ENCODE data around the gene FTO.

The FTO gene

DNA sequence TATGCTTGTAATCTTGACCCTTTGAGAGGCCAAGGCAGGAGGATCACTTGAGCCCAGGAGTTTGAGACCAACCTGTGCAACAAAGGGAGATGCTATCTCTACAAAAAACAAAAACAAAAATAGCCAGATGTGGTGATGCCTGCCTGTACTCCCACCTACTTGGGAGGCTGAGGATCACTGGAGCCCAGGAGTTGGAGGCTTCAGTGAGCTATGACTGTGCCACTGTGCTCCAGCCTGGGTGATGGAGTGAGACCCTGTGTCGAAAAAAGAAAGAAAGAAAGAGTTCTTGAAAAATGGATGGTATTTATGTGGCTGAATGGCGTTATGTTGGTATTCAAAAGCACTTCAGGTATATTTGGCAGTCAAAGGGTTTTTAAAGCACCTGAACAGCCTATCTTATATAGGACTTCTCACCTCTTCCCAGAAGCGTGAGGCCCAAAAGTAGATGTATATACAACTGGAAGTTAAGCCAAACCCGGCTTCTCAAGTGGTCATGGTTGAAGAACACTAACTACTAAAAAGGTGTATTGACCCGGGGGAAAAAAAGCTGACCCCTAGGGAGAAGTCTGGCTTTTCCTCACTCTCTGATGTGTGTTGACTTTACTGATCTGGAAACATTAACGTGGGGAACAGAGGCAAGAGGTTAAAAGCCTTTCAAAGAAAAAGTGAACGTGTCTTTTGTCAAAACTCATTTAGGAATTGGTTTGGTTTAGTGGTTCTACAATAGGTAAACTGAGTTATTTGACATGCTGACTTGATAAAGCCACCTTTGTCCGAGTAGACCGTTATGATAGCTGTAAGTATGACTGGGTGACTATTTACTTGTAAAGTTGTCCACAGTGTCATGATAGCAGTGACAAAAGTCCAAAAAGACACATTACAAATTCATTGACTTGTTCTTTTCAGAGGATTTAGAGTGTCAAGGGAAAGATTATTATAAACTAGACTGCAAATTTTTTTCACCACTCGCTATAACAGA, 399.2 kb downstream of the FTO start:
- no peak for DNase-seq

DNA sequence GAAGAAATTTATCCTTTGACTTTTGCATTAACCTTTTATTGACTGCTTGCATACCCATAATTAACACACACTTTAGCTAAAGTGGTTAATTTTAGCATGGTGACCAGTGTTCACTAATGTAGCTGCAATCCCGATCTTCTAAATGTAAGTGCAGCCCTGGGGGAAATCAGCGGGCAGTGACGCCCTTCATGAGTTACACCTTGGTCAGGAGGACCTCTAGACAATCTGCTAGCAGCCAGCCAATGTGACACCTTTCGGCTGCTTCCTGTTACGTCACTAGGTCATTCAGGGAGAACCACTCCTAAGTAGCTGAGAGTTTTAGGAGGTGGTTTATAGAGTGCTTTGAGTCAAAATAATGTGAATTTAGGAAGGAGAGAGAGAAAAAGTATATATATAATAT, 402.1 kb downstream of the FTO start:
- no peak for DNase-seq

GRCh38 chr16:54107583-54108202, 403.7 kb downstream of the FTO start:
- no peak for DNase-seq

GRCh38 chr16:54110016-54110981, 406.3 kb downstream of the FTO start:
- DNase-seq: no peak

DNA sequence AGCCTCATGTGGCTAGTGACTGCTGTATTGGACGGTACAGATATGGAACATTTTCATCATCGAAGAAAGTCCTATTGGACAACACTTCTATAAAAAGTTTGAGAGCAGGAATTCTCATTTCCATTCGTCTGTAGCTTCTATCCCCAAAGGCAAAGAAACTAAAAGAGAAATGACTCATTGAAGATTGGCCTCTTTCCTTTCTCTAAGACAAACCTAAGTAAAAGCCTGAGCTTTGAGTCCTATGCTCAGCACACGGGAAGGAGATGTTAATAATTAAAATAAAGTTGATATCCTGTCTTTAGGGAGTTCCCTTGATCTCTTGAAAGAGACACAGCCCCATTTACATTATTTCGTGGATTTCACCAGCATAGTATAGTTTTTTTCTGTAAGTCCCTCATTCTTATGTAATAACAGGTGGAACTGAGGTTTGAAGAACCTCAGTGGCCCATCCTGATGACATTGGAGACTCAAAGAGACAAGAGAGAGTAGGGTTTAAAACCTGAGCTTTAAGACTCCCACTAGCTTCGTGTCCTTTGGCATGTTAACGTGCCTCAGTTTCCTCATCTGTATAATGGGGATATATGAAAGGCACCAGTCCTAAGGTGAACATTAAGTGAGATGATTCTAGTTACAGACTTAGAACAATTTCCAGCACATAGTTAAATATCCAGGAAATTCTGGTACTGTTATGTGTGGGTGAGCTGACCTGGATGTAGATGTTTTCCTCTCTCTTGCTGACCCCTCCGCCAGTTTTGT, 408.7 kb downstream of the FTO start:
- no peak for DNase-seq

DNA sequence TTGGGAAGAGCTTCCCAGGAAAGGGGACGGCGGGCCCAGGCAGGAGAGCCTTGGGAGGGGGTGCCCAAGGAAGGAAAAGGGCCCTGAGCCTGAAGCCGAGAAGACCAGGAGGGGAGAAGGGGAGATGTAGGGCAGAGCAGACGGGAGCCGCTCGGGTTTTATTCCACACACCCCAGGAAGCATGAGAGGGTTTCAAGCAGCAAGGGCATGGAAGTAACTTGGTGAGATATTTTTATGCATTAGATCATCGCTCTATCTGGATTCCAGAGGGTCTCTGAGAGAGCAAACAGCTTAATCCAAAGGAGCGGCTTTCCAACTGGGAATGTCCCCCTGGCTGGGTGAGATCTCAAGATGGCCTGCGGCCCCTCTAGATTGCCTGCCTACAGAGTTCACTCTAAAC, 411.6 kb downstream of the FTO start:
- DNase-seq: no peak

DNA sequence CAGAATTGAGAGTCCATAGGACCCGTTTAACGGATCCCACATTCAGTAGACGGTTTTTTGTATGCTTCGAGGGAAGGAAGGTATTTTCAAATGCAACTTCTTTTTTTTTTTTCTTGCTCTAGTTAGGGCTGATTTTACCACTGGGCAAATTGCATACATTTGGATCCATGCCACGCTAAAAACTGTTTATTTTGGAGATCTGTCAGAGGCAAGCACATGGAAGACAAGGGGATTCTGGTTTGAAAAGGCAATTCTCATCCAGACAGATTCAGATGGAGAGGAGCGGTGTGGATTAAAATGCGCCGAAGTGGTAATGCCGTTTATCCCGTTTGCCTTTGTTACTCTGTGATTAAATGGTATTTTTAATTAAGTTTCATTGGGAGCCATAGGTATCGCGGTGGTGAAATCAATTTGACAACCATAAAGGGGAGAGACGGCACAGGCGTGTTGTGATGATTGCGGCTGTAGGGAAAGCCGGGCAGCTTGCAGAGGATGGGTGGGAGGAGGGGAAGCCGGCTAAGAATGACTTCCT, 412.2 kb downstream of the FTO start:
- DNase-seq: no peak

- DNase-seq: no peak
These were observed 414.9 kb downstream of the FTO start for GRCh38 chr16:54118846-54119245.

DNA sequence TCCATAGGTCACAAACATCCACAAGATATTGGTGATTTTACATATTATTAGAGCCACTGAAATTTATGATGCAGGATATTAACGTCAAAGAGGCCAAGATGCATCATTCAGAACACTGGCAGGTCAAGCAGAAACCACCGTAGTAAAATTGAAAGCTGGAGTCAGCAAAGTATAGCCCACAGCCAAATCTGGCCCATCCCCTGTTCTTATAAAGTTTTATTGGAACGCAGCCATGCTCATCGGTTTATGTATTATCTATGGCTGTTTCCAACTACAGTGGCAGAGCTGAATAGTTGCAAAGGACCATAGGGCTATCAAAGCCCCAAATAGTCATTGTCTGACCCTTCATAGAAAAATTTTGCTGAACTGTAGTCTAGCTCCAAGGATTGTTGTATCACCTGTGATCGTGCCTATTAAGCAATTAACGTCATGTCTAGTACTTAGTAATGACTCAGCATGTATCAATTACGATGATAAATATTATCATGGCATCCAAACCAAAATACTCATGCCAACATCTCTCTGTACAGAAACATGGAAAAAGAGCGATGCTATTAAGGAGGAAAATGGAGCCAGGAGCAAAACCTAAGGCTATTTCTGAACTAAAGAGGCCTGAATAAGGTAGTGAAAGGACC, 417.0 kb downstream of the FTO start:
- no peak for DNase-seq

DNA sequence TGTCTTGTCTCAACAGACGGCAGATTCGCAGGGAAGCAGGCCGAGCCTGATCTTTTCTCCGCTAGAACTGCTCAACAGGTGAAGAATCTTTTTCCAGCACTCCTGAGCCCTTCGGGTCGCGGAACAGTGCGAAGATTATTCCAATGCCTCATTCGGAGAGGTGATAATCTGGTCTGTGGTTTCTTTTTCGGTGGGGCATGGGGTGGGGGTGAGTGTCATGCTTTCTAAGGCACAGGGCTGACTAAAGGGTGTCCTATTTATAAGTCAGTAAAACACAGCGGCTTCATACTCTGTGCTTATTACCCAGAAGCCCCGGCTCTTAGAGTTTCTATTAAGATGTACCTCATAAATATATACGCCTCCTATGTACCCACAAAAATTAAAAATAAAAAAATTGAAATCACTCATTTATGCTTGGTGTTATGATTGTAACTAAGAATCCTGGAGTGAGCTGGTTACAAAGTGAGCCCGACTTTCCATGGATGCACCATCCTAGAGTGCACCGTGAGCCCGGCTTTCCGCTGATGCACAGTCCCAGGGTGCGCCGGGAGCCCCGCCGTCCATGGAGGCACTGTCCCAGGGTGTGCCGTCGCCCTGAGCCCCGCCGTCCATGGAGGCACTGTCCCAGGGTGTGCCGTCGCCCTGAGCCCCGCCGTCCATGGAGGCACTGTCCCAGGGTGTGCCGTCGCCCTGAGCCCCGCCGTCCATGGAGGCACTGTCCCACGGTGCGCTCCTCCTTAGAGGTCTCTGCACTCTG, 417.8 kb downstream of the FTO start:
- DNase-seq: no peak

DNA sequence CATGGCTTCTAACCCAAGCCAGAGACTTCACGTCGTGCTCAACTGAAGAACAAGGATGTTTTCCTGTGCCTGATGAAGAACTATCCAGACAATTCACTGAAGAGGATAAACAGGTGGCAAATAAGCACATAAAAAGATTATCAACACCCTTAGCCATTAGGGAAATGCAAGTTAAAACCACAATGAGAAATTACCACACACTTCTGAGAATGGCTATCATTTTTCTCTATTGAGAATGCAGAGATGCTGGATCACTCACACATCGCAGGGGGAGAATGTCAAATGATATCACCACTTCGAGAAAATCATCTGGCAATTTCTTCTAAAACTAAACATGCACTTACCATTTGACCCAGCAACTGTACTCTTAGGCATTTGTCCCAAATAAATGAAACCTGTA, 419.8 kb downstream of the FTO start:
- no peak for DNase-seq

DNA sequence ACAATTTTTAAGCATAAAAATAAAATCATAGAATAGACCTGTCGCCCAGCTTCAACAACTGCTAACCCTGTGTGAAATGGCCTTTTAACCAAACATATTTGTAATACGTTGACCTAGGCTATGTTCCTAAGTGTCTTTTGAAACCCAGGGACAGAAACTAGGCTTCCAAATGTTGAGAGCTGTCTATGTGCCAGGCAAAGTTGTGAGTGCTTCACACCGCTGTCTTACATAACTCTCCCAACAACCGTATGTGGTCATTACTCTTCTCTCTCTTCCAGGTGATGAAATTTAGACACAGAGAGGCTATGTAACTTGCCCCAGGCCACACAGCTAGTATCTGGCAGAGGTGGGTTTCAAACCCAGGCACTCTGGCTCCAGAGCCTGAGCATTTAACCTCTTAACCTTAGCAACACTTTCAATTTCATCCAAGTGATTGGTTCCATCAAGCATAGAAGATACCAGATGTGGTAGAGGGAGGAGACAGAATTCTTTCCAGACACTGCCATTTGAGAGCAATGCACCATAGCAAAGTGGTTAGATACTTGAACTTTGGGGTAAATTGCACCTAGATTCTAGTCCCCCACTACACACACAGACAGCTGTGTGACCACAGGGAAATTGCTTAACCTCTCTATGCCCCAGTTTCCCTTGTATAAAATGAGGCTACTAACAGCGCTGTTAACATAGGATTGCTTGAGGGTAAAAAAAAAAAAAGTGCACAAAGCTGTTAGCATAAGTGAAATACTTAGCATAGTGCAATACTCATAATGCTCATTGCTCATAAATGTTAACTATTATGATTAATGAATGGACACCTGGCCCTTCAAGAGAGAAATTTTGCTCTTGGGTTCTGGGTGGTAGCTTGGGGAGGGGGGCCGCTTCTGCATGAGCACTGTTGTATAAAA, 422.0 kb downstream of the FTO start:
- DNase-seq: no peak

- DNase-seq: no peak
These were observed 423.0 kb downstream of the FTO start for GRCh38 chr16:54126907-54127306.

- DNase-seq: no peak
These were observed 424.8 kb downstream of the FTO start for GRCh38 chr16:54128629-54129234.

DNA sequence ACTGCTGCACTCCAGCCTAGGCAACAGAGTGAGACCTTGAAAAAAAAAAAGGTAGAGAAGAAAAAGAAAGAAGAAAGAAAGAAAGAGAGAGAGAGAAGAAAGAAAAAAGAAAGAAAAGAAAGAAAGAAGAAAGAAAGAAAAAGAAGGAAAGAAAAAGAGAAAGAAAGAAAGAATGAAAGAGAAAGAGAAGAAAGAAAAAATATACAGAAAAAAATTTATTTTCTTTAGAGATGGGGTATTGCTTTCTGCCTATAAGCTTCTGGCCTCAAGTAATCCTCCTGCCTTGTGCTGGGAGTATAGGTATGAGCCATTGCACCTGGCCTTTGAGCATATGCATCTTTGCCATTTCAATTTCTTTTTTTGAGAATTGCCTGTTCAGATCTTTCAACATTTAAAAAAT, 425.9 kb downstream of the FTO start:
- no peak for DNase-seq

GRCh38 chr16:54135361-54136275, 431.7 kb downstream of the FTO start:
- DNase-seq: no peak

GRCh38 chr16:54136276-54136625, 432.3 kb downstream of the FTO start:
- DNase-seq: no peak

All from NCI-H1930 (cell line).